H1 (cell line): ENCODE measurements around the gene CDC26. TPM values are rescaled to one million over a fixed set of nuclear protein-coding genes. Genes with fewer than 3 reads are reported as not detected.

Source experiments
- CTCF ChIA-PET: fragments of 300-600 bp; sonication (Branson Sonifier 250); formaldehyde crosslinking; loops from one replicate; lab custom pipeline; 2021; ENCODE audit not compliant: partially characterized antibody; lab: Charles Lee
- POLR2A ChIA-PET: fragments of 300-600 bp; sonication (Branson Sonifier 250); formaldehyde crosslinking; loops from one replicate; lab custom pipeline; 2021; ENCODE audit warnings: inconsistent platforms; ENCODE audit not compliant: partially characterized antibody; lab: Charles Lee
- DNase-seq, 2 experiments: peaks; one replicate each; pipeline versions ENCODE4 v3.0.0 to v3.0.0-alpha.2; 2010 to 2022; ENCODE audit warnings: low spot score in 2 of 2, low read depth in 1 of 2, mixed read lengths in 1 of 2
- FAIRE-seq: peaks from 2 replicates; lab custom pipeline; 2011; peaks lifted over from hg19 to GRCh38; lab: Jason Lieb, UNC
- H2AFZ ChIP-seq: 2 replicates; pipeline ENCODE4 v1.8.1; 2012; ENCODE audit warnings: low read length, inconsistent platforms
- H2AK5ac ChIP-seq: 2 replicates; pipeline ENCODE4 v1.6.1; 2013; ENCODE audit warnings: low read depth, low read length
- H2BK120ac ChIP-seq: replicated peaks from 2 replicates; pipeline ENCODE3; 2013; ENCODE audit warnings: low read depth, low read length, inconsistent platforms
- H2BK12ac ChIP-seq: 2 replicates; pipeline ENCODE4 v1.6.1; 2013; ENCODE audit warnings: low read depth, low read length
- H2BK15ac ChIP-seq: 2 replicates; pipeline ENCODE4 v1.6.1; 2013; ENCODE audit warnings: low read length
- H2BK20ac ChIP-seq: 2 replicates; pipeline ENCODE4 v1.6.1; 2013; ENCODE audit warnings: low read length
- H2BK5ac ChIP-seq: 2 replicates; pipeline ENCODE4 v1.6.1; 2013; ENCODE audit warnings: low read depth, low read length
- H3K14ac ChIP-seq: 2 replicates; pipeline ENCODE4 v1.6.1; 2013; ENCODE audit warnings: inconsistent platforms; ENCODE audit not compliant: insufficient read length
- H3K18ac ChIP-seq: 2 replicates; pipeline ENCODE4 v1.6.1; 2013; ENCODE audit warnings: low read length; ENCODE audit errors: extremely low read depth
- H3K23ac ChIP-seq: 2 replicates; pipeline ENCODE4 v1.6.1; 2013; ENCODE audit warnings: inconsistent platforms; ENCODE audit not compliant: insufficient read length
- H3K23me2 ChIP-seq: 2 replicates; pipeline ENCODE4 v1.6.1; 2013; ENCODE audit warnings: low read depth, low read length
- H3K27ac ChIP-seq: 2 replicates; pipeline ENCODE4 v1.6.1; 2011; ENCODE audit warnings: low read depth, low read length, inconsistent platforms
- H3K27me3 ChIP-seq, 4 experiments: replicated peaks in 1 of 4; 1 replicate in 1 of 4; 2 replicates in 3 of 4; pipeline versions ENCODE4 v1.6.1 to v1.8.1; 2011 to 2013; ENCODE audit warnings: low read length in 3 of 4, mild to moderate bottlenecking in 3 of 4, inconsistent platforms in 2 of 4, mixed read lengths in 2 of 4, moderate library complexity in 1 of 4; ENCODE audit not compliant: control insufficient read depth in 3 of 4, insufficient read depth in 3 of 4; ENCODE audit errors: extremely low read depth in 1 of 4
- H3K36me3 ChIP-seq, 4 experiments: 2 replicates each; pipeline versions ENCODE4 v1.6.1 to v1.8.1; 2011 to 2013; ENCODE audit warnings: mild to moderate bottlenecking in 4 of 4, low read length in 3 of 4, moderate library complexity in 2 of 4, control low read depth in 1 of 4, inconsistent platforms in 1 of 4; ENCODE audit not compliant: insufficient read depth in 4 of 4, control insufficient read depth in 2 of 4
- H3K4ac ChIP-seq: replicated peaks from 2 replicates; pipeline ENCODE3; 2013; ENCODE audit warnings: low read length, low read depth, mixed read lengths, inconsistent platforms; ENCODE audit not compliant: insufficient read length
- H3K4me1 ChIP-seq, 4 experiments: replicated peaks in 1 of 4; 1 replicate in 1 of 4; 2 replicates in 3 of 4; pipeline versions ENCODE4 v1.6.1 to v1.8.1; 2011 to 2013; ENCODE audit warnings: low read length in 3 of 4, inconsistent platforms in 2 of 4, mixed read lengths in 1 of 4; ENCODE audit not compliant: insufficient read depth in 4 of 4, control insufficient read depth in 3 of 4
- H3K4me2 ChIP-seq, 2 experiments: 2 replicates each; pipeline versions ENCODE4 v1.6.1 to v1.8.1; 2011 to 2013; ENCODE audit warnings: low read depth in 2 of 2, low read length in 2 of 2, control low read depth in 1 of 2, inconsistent platforms in 1 of 2, mild to moderate bottlenecking in 1 of 2; ENCODE audit not compliant: insufficient read depth in 1 of 2
- H3K4me3 ChIP-seq, 4 experiments: fragments of 200-600, 300-600 bp in 1 of 4; sonication (generic), shearing (Covaris generic), sonication (Bioruptor Twin) in 1 of 4; 2 replicates each; pipeline versions ENCODE4 v1.5.1 to v1.8.1; 2011 to 2016; ENCODE audit warnings: low read length in 4 of 4, low read depth in 3 of 4, control low read depth in 2 of 4, inconsistent platforms in 2 of 4, mild to moderate bottlenecking in 2 of 4, mixed read lengths in 1 of 4, moderate library complexity in 1 of 4; ENCODE audit not compliant: insufficient read depth in 2 of 4; ENCODE audit errors: extremely low read depth in 1 of 4
- H3K56ac ChIP-seq: replicated peaks from 2 replicates; pipeline ENCODE3; 2013; ENCODE audit warnings: low read depth, mild to moderate bottlenecking, mixed read lengths, low read length, inconsistent platforms; ENCODE audit not compliant: insufficient read length
- H3K79me1 ChIP-seq: 2 replicates; pipeline ENCODE4 v1.6.1; 2013; ENCODE audit warnings: low read depth, low read length, control low read depth
- H3K79me2 ChIP-seq, 2 experiments: 2 replicates each; pipeline versions ENCODE4 v1.6.1 to v1.8.1; 2012 to 2013; ENCODE audit warnings: low read length in 2 of 2, mild to moderate bottlenecking in 2 of 2, inconsistent platforms in 1 of 2; ENCODE audit not compliant: insufficient read depth in 2 of 2, control insufficient read depth in 1 of 2
- H3K9ac ChIP-seq, 4 experiments: replicated peaks in 1 of 4; 1 replicate in 1 of 4; 2 replicates in 3 of 4; pipeline versions ENCODE4 v1.6.1 to v1.8.1; 2011 to 2013; ENCODE audit warnings: low read depth in 3 of 4, low read length in 3 of 4, control low read depth in 2 of 4, mild to moderate bottlenecking in 2 of 4, moderate library complexity in 2 of 4, inconsistent platforms in 1 of 4; ENCODE audit errors: extremely low read depth in 1 of 4
- H3K9me3 ChIP-seq, 2 experiments: 2 replicates each; pipeline versions ENCODE4 v1.6.1 to v1.8.1; 2012 to 2013; ENCODE audit warnings: mild to moderate bottlenecking in 2 of 2, moderate library complexity in 2 of 2, control low read depth in 1 of 2, inconsistent platforms in 1 of 2, low read depth in 1 of 2, low read length in 1 of 2, mixed read lengths in 1 of 2; ENCODE audit not compliant: insufficient read depth in 2 of 2
- H4K20me1 ChIP-seq, 2 experiments: replicated peaks in 1 of 2; 2 replicates each; pipeline versions ENCODE3 to v1.8.1; 2011 to 2013; ENCODE audit warnings: inconsistent platforms in 2 of 2, low read length in 2 of 2, mild to moderate bottlenecking in 1 of 2; ENCODE audit not compliant: insufficient read depth in 2 of 2, control insufficient read depth in 1 of 2
- H4K5ac ChIP-seq: 2 replicates; pipeline ENCODE4 v1.6.1; 2013; ENCODE audit warnings: low read length, low read depth, mixed read lengths, inconsistent platforms; ENCODE audit not compliant: insufficient read length
- H4K8ac ChIP-seq: 2 replicates; pipeline ENCODE4 v1.8.0; 2013; ENCODE audit warnings: mild to moderate bottlenecking, moderate library complexity, low read length, inconsistent platforms; ENCODE audit not compliant: insufficient read depth; ENCODE audit errors: extremely low read depth
- H4K91ac ChIP-seq: replicated peaks from 2 replicates; pipeline ENCODE3; 2013; ENCODE audit warnings: low read length, mixed read lengths, inconsistent platforms; ENCODE audit not compliant: insufficient read length
- CTBP2 ChIP-seq: IDR thresholded peaks from 2 replicates; pipeline ENCODE4 v1.7.0; 2011; ENCODE audit warnings: borderline replicate concordance, mild to moderate bottlenecking, moderate library complexity, mixed read lengths, low read length; ENCODE audit not compliant: insufficient read depth, insufficient read length
- POU5F1 ChIP-seq: IDR thresholded peaks from 2 replicates; pipeline ENCODE4 v1.6.1; 2011; ENCODE audit warnings: low read depth, mild to moderate bottlenecking, low read length, moderate library complexity
- WGBS, 2 experiments: shearing (Covaris generic) in 1 of 2; methylation state at CpG; one replicate each; pipeline versions ENCODE4 v1.1.6 to v1.1.7; 2013 to 2015; ENCODE audit warnings: low lambda C conversion rate in 2 of 2, mixed read lengths in 2 of 2, inconsistent platforms in 1 of 2, low coverage in 1 of 2, missing lambda C conversion rate in 1 of 2; ENCODE audit not compliant: insufficient replicate concordance in 2 of 2, insufficient coverage in 1 of 2, insufficient read length in 1 of 2; ENCODE audit errors: extremely low coverage in 1 of 2, missing lambda C conversion rate in 1 of 2; 5-methylcytosine and 5-hydroxymethylcytosine counted together
- polyA plus RNA-seq, 7 experiments: library from polyadenylated mRNA; depleted of rRNA in 3 of 7; stranded (reverse) in 5 of 7; unstranded in 2 of 7; fragments of >200 nt in 5 of 7; fragments of 200-250 nt in 2 of 7; gene quantifications; 1 replicate in 5 of 7; 2 replicates in 1 of 7; 4 replicates in 1 of 7; pipeline versions ENCODE4 v1.2.1 to v1.2.3, GENCODE V29; 2011 to 2013; ENCODE audit warnings: missing spikeins in 2 of 7, mixed read lengths in 2 of 7
- total RNA-seq: library from RNA; stranded (reverse); fragmentation: NEBNext Ultra II Directional; extraction: Animal tissue kit (Norgen Biotek cat#: 25700); gene quantifications from 2 replicates; pipeline ENCODE4 v1.2.1, GENCODE V29; 2021

CDC26 gene
- total and polyA plus RNA-seq, 2 of the 8 experiments (the other 6 are each of a cell fraction or from before 2014, with no cell fraction given), result 31.5 to 41.9 TPM

DNA sequence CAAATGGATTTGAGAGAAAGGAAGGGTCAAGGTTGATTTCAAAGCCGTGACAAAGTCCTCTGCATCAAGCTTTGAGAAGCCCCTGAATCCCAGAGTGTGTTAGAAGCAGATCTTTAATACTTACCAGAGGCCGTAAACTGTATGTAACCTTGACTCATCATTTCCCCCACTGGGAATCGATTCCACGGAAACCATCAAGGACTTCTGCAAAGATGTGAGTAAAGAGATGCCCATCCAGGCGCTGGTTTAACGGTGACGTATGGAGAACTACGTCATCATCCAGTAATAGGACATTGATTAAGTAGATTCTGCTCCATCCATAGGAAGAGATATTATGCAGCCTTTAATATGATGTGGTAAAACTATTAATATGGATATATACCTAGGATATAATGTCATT is 26.2 kb upstream of the CDC26 start:
- WGBS, 2 experiments, result 91% methylated on average over 8 of the region's 8 CpGs; no CpG with 5 or more reads in 1 of the 2 experiments

More for the DNA sequence above, 26.2 kb upstream of the CDC26 start:
- Histone ChIP-seq H3K27me3 (peaks cover 0 to 2% (median 0%) of the 10 kb centered on the region in 4 experiments; a peak in 1 of 7 replicates), H4K5ac (no peak overlapping the region), H2AK5ac (no peak overlapping the region), H3K36me3 (no peaks in the 10 kb centered on the region), H2AFZ (no peak overlapping the region), H3K27ac (no peak overlapping the region), H3K4ac (no peak overlapping the region), H3K4me2 (no peak overlapping the region), H3K9ac (no peak overlapping the region), H4K20me1 (no peaks in the 10 kb centered on the region), H2BK120ac (no peak overlapping the region), H3K9me3 (no peaks in the 10 kb centered on the region), H3K56ac (no peak overlapping the region), H3K4me1 (0 out of 7 replicates have a peak, but pooled peaks cover 0 to 4% (median 0%) of the 10 kb centered on the region in 4 experiments), H4K8ac (no peak overlapping the region), H2BK5ac (no peak overlapping the region), H2BK12ac (no peak overlapping the region), H3K18ac (no peak overlapping the region), H2BK20ac (no peak overlapping the region), H3K23ac (no peak overlapping the region), H3K79me1 (no peaks in the 10 kb centered on the region), H3K4me3 (no peak overlapping the region), H4K91ac (no peak overlapping the region), H3K23me2 (no peaks in the 10 kb centered on the region), H3K79me2 (no peaks in the 10 kb centered on the region), H3K14ac (no peak overlapping the region), H2BK15ac (no peak overlapping the region)
- CTCF ChIA-PET, result no interaction called here
- FAIRE-seq, result no peak
- POLR2A ChIA-PET, result interaction anchor here (1.6 kb wide), 1 partner anchor 108 kb away, joined by 7 read pairs; the partner anchor contains the start of genes C9orf43 and POLE3
- TF ChIP-seq POU5F1 (no peak), CTBP2 (no peak)
- DNase-seq, result no peak
